Measurements from ENCODE around the gene TLE2. TPM values are rescaled to one million over a fixed set of nuclear protein-coding genes. Genes with fewer than 3 reads are reported as not detected.

The TLE2 gene
- total and polyA plus RNA-seq, 2 donors (not counting 3 experiments of a cell fraction or from before 2014, with no cell fraction given) = 32.0 to 38.8 TPM

- no peaks in the 10 kb centered on the region for H3K79me2 ChIP-seq (ENCODE audit: control insufficient read depth, insufficient read depth, low read length)
- dilution Hi-C loops (cut with MboI; ENCODE audit: extremely low pct_ligation_motif_present, low sequenced_read_pairs) = no loop called here
- peaks cover 19% of the 10 kb centered on the region for H3K4me1 ChIP-seq (ENCODE audit: control insufficient read depth, extremely low read depth, insufficient read depth, low read length)
- no peaks in the 10 kb centered on the region for H3K27me3 ChIP-seq (ENCODE audit: control insufficient read depth in 2 of 2, insufficient read depth in 2 of 2, low read length in 2 of 2)
- H2AFZ ChIP-seq (ENCODE audit: low read depth, low read length) = peak overlapping the region; percentile 82
- H3K4me2 ChIP-seq (ENCODE audit: insufficient read depth, low read length) = peak overlapping the region; percentile 9
- TF ChIP-seq GATA2 (IDR thresholded peaks at IDR 0.05; ENCODE audit: insufficient read depth, insufficient read length, low read depth, low read length) (no peak), POLR2AphosphoS5 (IDR thresholded peaks at IDR 0.05; ENCODE audit: insufficient read depth, low read depth, low read length) (no peak), EZH2 (IDR thresholded peaks at IDR 0.05; ENCODE audit: borderline replicate concordance, low read depth, low read length, severe bottlenecking) (no peak), FOS (IDR thresholded peaks at IDR 0.05; ENCODE audit: borderline replicate concordance, insufficient read depth, low read length) (no peak), CTCF (IDR thresholded peaks at IDR 0.05; ENCODE audit: extremely low read depth in 1 of 2, insufficient read depth in 1 of 2, low read depth in 1 of 2, low read length in 2 of 2) (no peak), POLR2A (IDR thresholded peaks at IDR 0.05; ENCODE audit: low read depth, low read length) (no peak), MYC (IDR thresholded peaks at IDR 0.05; ENCODE audit: low read depth, low read length) (no peak), JUN (IDR thresholded peaks at IDR 0.05; ENCODE audit: borderline replicate concordance, insufficient read depth, insufficient read length, low read depth) (no peak)
- TF ChIP-seq, protein P1, sequence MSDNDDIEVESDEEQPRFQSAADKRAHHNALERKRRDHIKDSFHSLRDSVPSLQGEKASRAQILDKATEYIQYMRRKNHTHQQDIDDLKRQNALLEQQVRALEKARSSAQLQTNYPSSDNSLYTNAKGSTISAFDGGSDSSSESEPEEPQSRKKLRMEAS (IDR thresholded peaks at IDR 0.05; ENCODE audit: insufficient read depth, insufficient read length) = no peak
- BruUV-seq (replicated peaks) = no TSS peak
- peak; percentile 71 for FAIRE-seq
- H3K9me3 ChIP-seq (replicated peaks; ENCODE audit: control insufficient read depth, insufficient read depth, low read length) = no peaks in the 10 kb centered on the region
- H4K20me1 ChIP-seq (replicated peaks; ENCODE audit: control insufficient read depth, extremely low read depth, insufficient read depth, low read length) = no peaks in the 10 kb centered on the region
- no peak overlapping the region for H3K9ac ChIP-seq (replicated peaks; ENCODE audit: extremely low read depth, insufficient read depth, low read length)
- ChIA-PET POLR2A (interaction anchor here (0.6 kb wide), 1 partner anchor 78 kb away, joined by 4 read pairs; no protein-coding TSS in a partner anchor), CTCF (interaction anchor here (1.0 to 1.6 kb wide), 3 partner anchors 10 to 120 kb away, joined by 3 to 7 read pairs (median 3); no protein-coding TSS in a partner anchor)
- no peaks in the 10 kb centered on the region for H3K9me1 ChIP-seq (replicated peaks; ENCODE audit: control insufficient read depth, extremely low read depth, insufficient read depth, low read length)
- peak overlapping the region in 2 of 3 experiments; percentile 13 to 14 for H3K4me3 ChIP-seq (replicated peaks in 1 of 3; ENCODE audit: insufficient read depth in 1 of 3, low read depth in 1 of 3, low read length in 3 of 3)
- H3K36me3 ChIP-seq (ENCODE audit: control insufficient read depth in 2 of 2, extremely low read depth in 1 of 2, insufficient read depth in 2 of 2, low read length in 2 of 2) = no peaks in the 10 kb centered on the region
- peak overlapping the region; percentile 70 for H3K27ac ChIP-seq (ENCODE audit: insufficient read depth, low read depth, low read length)
- intact Hi-C loops (cut with micrococcal nuclease) = no loop called here
- no peak for DNase-seq (ENCODE audit: low read depth, low spot score)
These were observed 44.9 kb downstream of the TLE2 start for GRCh38 chr19:2984215-2984528.

Data from endothelial cell of umbilical vein (primary cell).